CD4-positive, CD25-positive, alpha-beta regulatory T cell (primary cell): ENCODE results near the gene RYR2. TPM values are rescaled to one million over a fixed set of nuclear protein-coding genes. Genes with fewer than 3 reads are reported as not detected.

ENCODE experiments used
- ATAC-seq, 2 donors: fragments of 150-1000 bp; cut with Tn5 transposase; one replicate each; pipeline ENCODE4 v1.10.0; 2021; ENCODE audit warnings: low read depth in 2 of 2, moderate number of reproducible peaks in 2 of 2, moderate library complexity in 1 of 2
- DNase-seq, 3 donors: peaks; one replicate each; pipeline versions ENCODE4 v3.0.0 to v3.0.0-alpha.2; 2012 to 2022; ENCODE audit warnings: mixed read lengths in 1 of 3
- H3K27ac ChIP-seq: one replicate; pipeline ENCODE4 v1.7.0; 2013; ENCODE audit warnings: mild to moderate bottlenecking, low read length; ENCODE audit not compliant: insufficient read depth, poor library complexity, severe bottlenecking
- H3K27me3 ChIP-seq: one replicate; pipeline ENCODE4 v1.7.0; 2013; ENCODE audit warnings: low read length; ENCODE audit not compliant: control insufficient read depth, insufficient read depth
- H3K36me3 ChIP-seq: one replicate; pipeline ENCODE4 v1.7.0; 2013; ENCODE audit warnings: mild to moderate bottlenecking, low read length, moderate library complexity; ENCODE audit not compliant: control insufficient read depth, insufficient read depth
- H3K4me1 ChIP-seq: 2 replicates; pipeline ENCODE4 v1.7.0; 2013; ENCODE audit warnings: mild to moderate bottlenecking, low read length; ENCODE audit not compliant: insufficient read depth, control insufficient read depth, poor library complexity, severe bottlenecking
- H3K4me3 ChIP-seq: one replicate; pipeline ENCODE4 v1.7.0; 2013; ENCODE audit warnings: low read depth, mild to moderate bottlenecking, low read length, moderate library complexity
- H3K9me3 ChIP-seq, 2 experiments: 1 replicate in 1 of 2; 2 replicates in 1 of 2; pipeline ENCODE4 v1.7.0; 2013; ENCODE audit warnings: low read length in 2 of 2, mild to moderate bottlenecking in 1 of 2, moderate library complexity in 1 of 2; ENCODE audit not compliant: control insufficient read depth in 2 of 2
- H3K27ac Mint-ChIP-seq, 3 donors: one replicate each; pipeline ENCODE4 v1.8.0; 2020 to 2022; ENCODE audit warnings: mild to moderate bottlenecking in 3 of 3, mixed read lengths in 3 of 3, moderate library complexity in 2 of 3
- H3K27me3 Mint-ChIP-seq: one replicate; pipeline ENCODE4 v1.8.0; 2022; ENCODE audit warnings: mild to moderate bottlenecking, mixed read lengths
- H3K36me3 Mint-ChIP-seq: one replicate; pipeline ENCODE4 v1.8.0; 2020; ENCODE audit warnings: mixed read lengths
- H3K4me1 Mint-ChIP-seq, 4 donors: one replicate each; pipeline ENCODE4 v1.8.0; 2020 to 2022; ENCODE audit warnings: mixed read lengths in 4 of 4, mild to moderate bottlenecking in 1 of 4
- H3K4me3 Mint-ChIP-seq, 4 donors: one replicate each; pipeline ENCODE4 v1.8.0; 2020 to 2022; ENCODE audit warnings: mild to moderate bottlenecking in 4 of 4, mixed read lengths in 4 of 4, moderate library complexity in 3 of 4
- H3K9me3 Mint-ChIP-seq, 7 donors: one replicate each; pipeline ENCODE4 v1.8.0; 2020 to 2022; ENCODE audit warnings: mixed read lengths in 7 of 7, mild to moderate bottlenecking in 3 of 7, moderate library complexity in 2 of 7
- polyA plus RNA-seq, 4 donors: library from polyadenylated mRNA; unstranded; fragments of 300-500 nt; fragmentation: Illumina TruSeq; gene quantifications; one replicate each; pipeline ENCODE4 v1.2.3, GENCODE V29; 2021
- total RNA-seq: library from RNA; stranded (reverse); gene quantifications from one replicate; pipeline ENCODE4 v1.2.3, GENCODE V29; 2022

Gene RYR2
- total and polyA plus RNA-seq, 5 donors from 2014 or later, result 0.02 to 0.40 TPM; not detected in 3

- no peak for DNase-seq
Observed at GRCh38 chr1:237004116-237004515, 37.9 kb upstream of the RYR2 start, which contains the start of gene MT1HL1. Gene MT1HL1 (minus strand): TSS chr1:237004441. CDS start chr1:237004372, 69 bp downstream.

GRCh38 chr1:237005674-237006073 is 36.3 kb upstream of the RYR2 start:
- H3K4me1 Mint-ChIP-seq, result no peaks in the 10 kb centered on the region
- no peaks in the 10 kb centered on the region for H3K36me3 Mint-ChIP-seq
- H3K27ac ChIP-seq, result no peak overlapping the region
- H3K4me3 ChIP-seq, result no peak overlapping the region
- H3K27ac Mint-ChIP-seq, result no peak overlapping the region
- ATAC-seq (no peak), DNase-seq (no peak)
- no peaks in the 10 kb centered on the region for H3K9me3 ChIP-seq
- H3K9me3 Mint-ChIP-seq, result peaks cover 0 to 9% (median 0%) of the 10 kb centered on the region in 7 donors
- H3K27me3 Mint-ChIP-seq, result no peaks in the 10 kb centered on the region
- no peak overlapping the region for H3K4me3 Mint-ChIP-seq
- no peaks in the 10 kb centered on the region for H3K4me1 ChIP-seq
- no peaks in the 10 kb centered on the region for H3K36me3 ChIP-seq
- no peaks in the 10 kb centered on the region for H3K27me3 ChIP-seq

More at GRCh38 chr1:237004116-237004515, 37.9 kb upstream of the RYR2 start, which contains the start of gene MT1HL1:
- no peak within 1 kb of the TSS for H3K27ac ChIP-seq
- Mint-ChIP-seq H3K4me3 (no peak within 1 kb of the TSS), H3K27me3 (no peaks in the 10 kb centered on the region), H3K36me3 (no peaks in the 10 kb centered on the region), H3K4me1 (no peaks in the 10 kb centered on the region), H3K9me3 (peaks cover 0 to 9% (median 0%) of the 10 kb centered on the region in 7 donors), H3K27ac (no peak within 1 kb of the TSS)
- H3K36me3 ChIP-seq, result no peaks in the 10 kb centered on the region
- ATAC-seq, result no peak
- no peaks in the 10 kb centered on the region for H3K4me1 ChIP-seq
- no peak within 1 kb of the TSS for H3K4me3 ChIP-seq
- no peaks in the 10 kb centered on the region for H3K27me3 ChIP-seq
- H3K9me3 ChIP-seq, result no peaks in the 10 kb centered on the region

GRCh38 chr1:237007147-237007881 is 34.7 kb upstream of the RYR2 start:
- no peak for ATAC-seq
- H3K9me3 Mint-ChIP-seq, result peaks cover 0 to 9% (median 0%) of the 10 kb centered on the region in 7 donors

GRCh38 chr1:237009611-237010010 is 32.4 kb upstream of the RYR2 start:
- Mint-ChIP-seq H3K27ac (no peak overlapping the region), H3K27me3 (no peaks in the 10 kb centered on the region), H3K4me3 (no peak overlapping the region), H3K4me1 (no peaks in the 10 kb centered on the region), H3K9me3 (peaks cover 0 to 9% (median 0%) of the 10 kb centered on the region in 7 donors), H3K36me3 (no peaks in the 10 kb centered on the region)
- no peaks in the 10 kb centered on the region for H3K27me3 ChIP-seq
- DNase-seq (no peak), ATAC-seq (no peak)
- no peaks in the 10 kb centered on the region for H3K9me3 ChIP-seq
- no peaks in the 10 kb centered on the region for H3K4me1 ChIP-seq
- H3K4me3 ChIP-seq, result no peak overlapping the region
- no peak overlapping the region for H3K27ac ChIP-seq
- H3K36me3 ChIP-seq, result no peaks in the 10 kb centered on the region

More at GRCh38 chr1:237007147-237007881, 34.7 kb upstream of the RYR2 start:
- H3K4me3 ChIP-seq, result no peak overlapping the region
- H3K27ac ChIP-seq, result no peak overlapping the region
- H3K9me3 ChIP-seq, result no peaks in the 10 kb centered on the region
- no peak for DNase-seq
- Mint-ChIP-seq H3K27me3 (no peaks in the 10 kb centered on the region), H3K4me3 (no peak overlapping the region), H3K4me1 (no peaks in the 10 kb centered on the region), H3K27ac (no peak overlapping the region), H3K36me3 (no peaks in the 10 kb centered on the region)
- no peaks in the 10 kb centered on the region for H3K27me3 ChIP-seq
- H3K4me1 ChIP-seq, result no peaks in the 10 kb centered on the region
- H3K36me3 ChIP-seq, result no peaks in the 10 kb centered on the region

GRCh38 chr1:237011432-237011831 is 30.6 kb upstream of the RYR2 start:
- no peak for ATAC-seq
- Mint-ChIP-seq H3K27ac (no peak overlapping the region), H3K9me3 (peaks cover 0 to 9% (median 0%) of the 10 kb centered on the region in 7 donors), H3K27me3 (no peaks in the 10 kb centered on the region), H3K4me1 (peaks cover 0 to 3% (median 0%) of the 10 kb centered on the region in 4 donors), H3K4me3 (no peak overlapping the region), H3K36me3 (no peaks in the 10 kb centered on the region)
- DNase-seq, result no peak
- no peak overlapping the region for H3K4me3 ChIP-seq
- no peak overlapping the region for H3K27ac ChIP-seq
- H3K9me3 ChIP-seq, result no peaks in the 10 kb centered on the region
- H3K27me3 ChIP-seq, result no peaks in the 10 kb centered on the region
- H3K4me1 ChIP-seq, result no peaks in the 10 kb centered on the region
- no peaks in the 10 kb centered on the region for H3K36me3 ChIP-seq

- Mint-ChIP-seq H3K9me3 (peaks cover 0 to 9% (median 0%) of the 10 kb centered on the region in 7 donors), H3K27me3 (no peaks in the 10 kb centered on the region), H3K4me3 (no peak overlapping the region), H3K27ac (no peak overlapping the region), H3K4me1 (peaks cover 0 to 4% (median 0%) of the 10 kb centered on the region in 4 donors), H3K36me3 (no peaks in the 10 kb centered on the region)
- DNase-seq, result no peak
- no peaks in the 10 kb centered on the region for H3K9me3 ChIP-seq
- no peaks in the 10 kb centered on the region for H3K36me3 ChIP-seq
- no peak for ATAC-seq
- H3K4me3 ChIP-seq, result no peak overlapping the region
- H3K27me3 ChIP-seq, result no peaks in the 10 kb centered on the region
- H3K4me1 ChIP-seq, result no peaks in the 10 kb centered on the region
- no peak overlapping the region for H3K27ac ChIP-seq
Observed at GRCh38 chr1:237012361-237012760, 29.6 kb upstream of the RYR2 start.

- Mint-ChIP-seq H3K4me3 (no peak overlapping the region), H3K27me3 (no peaks in the 10 kb centered on the region)
- ATAC-seq, result no peak
Observed at GRCh38 chr1:237012788-237013383, 29.1 kb upstream of the RYR2 start.

More at GRCh38 chr1:237012788-237013383, 29.1 kb upstream of the RYR2 start:
- Histone ChIP-seq H3K9me3 (no peaks in the 10 kb centered on the region), H3K4me1 (no peaks in the 10 kb centered on the region), H3K36me3 (no peaks in the 10 kb centered on the region), H3K27ac (no peak overlapping the region), H3K4me3 (no peak overlapping the region), H3K27me3 (no peaks in the 10 kb centered on the region)
- H3K4me1 Mint-ChIP-seq, result peaks cover 0 to 4% (median 0%) of the 10 kb centered on the region in 4 donors
- peaks cover 0 to 9% (median 0%) of the 10 kb centered on the region in 7 donors for H3K9me3 Mint-ChIP-seq
- DNase-seq, result no peak
- no peaks in the 10 kb centered on the region for H3K36me3 Mint-ChIP-seq
- no peak overlapping the region for H3K27ac Mint-ChIP-seq
